A673 (cell line): ENCODE results near the gene EFHC2.

Experiments
- CTCF ChIP-seq: fragments of 300-800, 200-600 bp; sonication (generic); conservative IDR thresholded peaks from 2 replicates; pipeline ENCODE4 v1.5.1; 2017; ENCODE audit warnings: low read depth, mild to moderate bottlenecking, antibody characterized with exemption, low read length, moderate library complexity, mixed read lengths
- EZH2 ChIP-seq: fragments of 200-600 bp; sonication (generic); IDR thresholded peaks from 2 replicates; pipeline ENCODE4 v1.6.1; 2017; ENCODE audit warnings: borderline replicate concordance, low read depth, mild to moderate bottlenecking, mixed read lengths, antibody characterized with exemption, low read length; ENCODE audit not compliant: poor library complexity, severe bottlenecking

GRCh38 chrX:44382871-44383270 is 39.4 kb upstream of the EFHC2 start:
- TF ChIP-seq CTCF (no peak), EZH2 (no peak)
